Fibroblast of gingiva (primary cell): Measurements from ENCODE around the gene FKRP.
A peak's percentile ranks its signal among the peaks of the same experiment; 100 is the strongest.
"Not testable (repeated sequence)": the region's sequence is repeated elsewhere in the genome, so short reads cannot be mapped to it uniquely, and the experiment has no call there.

Experiments
- DNase-seq: peaks from one replicate; pipeline ENCODE4 v3.0.0-alpha.2; 2011; ENCODE audit warnings: low read depth

The FKRP gene, protein sequence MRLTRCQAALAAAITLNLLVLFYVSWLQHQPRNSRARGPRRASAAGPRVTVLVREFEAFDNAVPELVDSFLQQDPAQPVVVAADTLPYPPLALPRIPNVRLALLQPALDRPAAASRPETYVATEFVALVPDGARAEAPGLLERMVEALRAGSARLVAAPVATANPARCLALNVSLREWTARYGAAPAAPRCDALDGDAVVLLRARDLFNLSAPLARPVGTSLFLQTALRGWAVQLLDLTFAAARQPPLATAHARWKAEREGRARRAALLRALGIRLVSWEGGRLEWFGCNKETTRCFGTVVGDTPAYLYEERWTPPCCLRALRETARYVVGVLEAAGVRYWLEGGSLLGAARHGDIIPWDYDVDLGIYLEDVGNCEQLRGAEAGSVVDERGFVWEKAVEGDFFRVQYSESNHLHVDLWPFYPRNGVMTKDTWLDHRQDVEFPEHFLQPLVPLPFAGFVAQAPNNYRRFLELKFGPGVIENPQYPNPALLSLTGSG

DNA sequence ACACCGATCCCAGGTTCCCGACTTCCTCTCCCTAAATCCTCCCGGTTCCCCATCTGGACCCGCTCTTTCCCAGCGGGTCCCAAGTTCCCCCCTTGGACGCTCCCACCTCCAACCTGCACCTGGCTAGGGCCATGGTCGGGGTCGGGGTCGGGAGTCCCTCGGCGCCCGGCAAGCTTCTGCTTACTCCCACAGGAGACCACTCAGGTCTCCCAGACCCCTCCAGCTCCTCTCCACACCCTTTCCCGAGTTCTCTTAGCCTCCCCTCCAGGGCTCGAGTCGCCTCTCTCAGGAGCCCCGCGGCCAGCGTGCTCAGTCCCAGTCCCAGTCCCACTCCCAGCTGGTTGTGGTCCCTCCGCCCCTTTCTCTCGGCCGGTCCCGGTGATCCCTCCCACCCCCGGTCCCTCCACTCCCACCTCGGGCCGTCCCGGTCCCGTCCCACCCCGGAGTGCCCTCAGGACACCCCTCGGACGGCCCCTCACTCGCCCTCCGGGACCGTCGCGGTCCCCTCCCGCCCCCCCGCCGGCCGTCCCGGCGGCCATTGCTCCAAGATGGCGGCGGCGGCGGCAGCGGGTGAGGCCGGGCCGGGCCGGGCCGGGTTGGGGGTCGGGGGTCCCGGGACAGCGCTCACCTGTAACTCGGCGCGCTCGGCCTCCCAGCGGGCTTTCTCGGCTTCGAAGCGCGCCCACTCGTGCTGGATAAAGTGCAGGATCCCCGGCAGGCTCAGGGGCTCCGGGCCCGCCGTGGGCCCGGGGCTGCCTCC lies at the start of gene FKRP:
FKRP (plus strand) TSS at position 537 of the 760 bp plus-strand sequence. CDS start 9,394 bp downstream, outside the sequence.
- DNase-seq, result no peak

DNA sequence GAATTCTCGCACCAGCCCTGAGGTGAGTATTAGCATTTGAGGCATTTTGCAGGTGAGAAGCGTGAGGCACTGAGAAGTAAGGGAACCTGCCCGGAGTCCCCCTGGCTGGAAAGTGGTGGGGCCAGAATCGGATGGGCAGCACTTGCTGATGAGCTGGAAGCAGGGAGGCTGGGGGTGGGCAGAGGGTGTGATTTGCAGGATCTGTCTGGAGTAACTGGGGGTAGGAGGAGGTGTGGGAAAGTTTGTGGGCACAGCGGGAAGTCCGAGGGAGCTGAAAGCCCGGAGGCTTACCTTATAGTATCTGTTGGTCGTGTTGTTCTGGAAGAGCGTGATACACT lies 49.0 kb upstream of the FKRP start:
- no peak for DNase-seq

DNA sequence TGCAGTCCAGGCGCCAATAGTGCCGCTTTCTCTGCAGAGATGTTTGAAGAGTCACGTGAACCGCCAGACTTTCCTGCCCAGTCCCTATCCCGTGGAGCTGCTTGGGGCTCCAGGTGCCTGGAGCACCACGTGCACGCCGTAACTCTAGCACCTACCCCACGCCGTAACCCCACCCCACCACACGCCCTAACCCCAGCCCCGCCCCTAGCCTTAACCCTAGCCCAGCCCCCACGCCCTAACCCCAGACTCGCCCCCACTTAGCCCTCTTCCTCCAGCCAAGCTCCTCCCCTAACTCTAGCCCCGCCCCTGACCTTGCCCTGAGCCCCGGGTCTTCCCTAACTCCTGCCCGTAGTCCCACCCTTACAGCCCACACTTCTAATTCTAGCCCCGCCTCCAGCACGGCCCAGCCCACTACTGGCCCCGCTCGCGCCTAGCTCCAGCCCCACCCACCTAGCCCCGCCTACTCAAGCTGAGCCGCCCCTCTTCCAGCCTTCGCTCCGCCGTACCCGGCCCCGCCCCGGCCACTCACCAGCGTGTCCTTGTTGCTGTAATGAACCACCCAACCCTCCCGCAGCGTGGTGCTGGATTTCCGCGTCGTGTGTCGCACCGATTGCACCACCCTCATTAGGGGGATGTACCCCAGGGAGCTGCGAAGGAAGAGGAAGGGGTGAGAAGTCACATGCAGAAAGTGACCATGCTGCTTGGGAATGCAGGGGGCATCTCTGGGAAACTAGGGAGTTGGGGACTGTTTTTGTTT lies 48.5 kb upstream of the FKRP start:
- peak; percentile 82 for DNase-seq

DNA sequence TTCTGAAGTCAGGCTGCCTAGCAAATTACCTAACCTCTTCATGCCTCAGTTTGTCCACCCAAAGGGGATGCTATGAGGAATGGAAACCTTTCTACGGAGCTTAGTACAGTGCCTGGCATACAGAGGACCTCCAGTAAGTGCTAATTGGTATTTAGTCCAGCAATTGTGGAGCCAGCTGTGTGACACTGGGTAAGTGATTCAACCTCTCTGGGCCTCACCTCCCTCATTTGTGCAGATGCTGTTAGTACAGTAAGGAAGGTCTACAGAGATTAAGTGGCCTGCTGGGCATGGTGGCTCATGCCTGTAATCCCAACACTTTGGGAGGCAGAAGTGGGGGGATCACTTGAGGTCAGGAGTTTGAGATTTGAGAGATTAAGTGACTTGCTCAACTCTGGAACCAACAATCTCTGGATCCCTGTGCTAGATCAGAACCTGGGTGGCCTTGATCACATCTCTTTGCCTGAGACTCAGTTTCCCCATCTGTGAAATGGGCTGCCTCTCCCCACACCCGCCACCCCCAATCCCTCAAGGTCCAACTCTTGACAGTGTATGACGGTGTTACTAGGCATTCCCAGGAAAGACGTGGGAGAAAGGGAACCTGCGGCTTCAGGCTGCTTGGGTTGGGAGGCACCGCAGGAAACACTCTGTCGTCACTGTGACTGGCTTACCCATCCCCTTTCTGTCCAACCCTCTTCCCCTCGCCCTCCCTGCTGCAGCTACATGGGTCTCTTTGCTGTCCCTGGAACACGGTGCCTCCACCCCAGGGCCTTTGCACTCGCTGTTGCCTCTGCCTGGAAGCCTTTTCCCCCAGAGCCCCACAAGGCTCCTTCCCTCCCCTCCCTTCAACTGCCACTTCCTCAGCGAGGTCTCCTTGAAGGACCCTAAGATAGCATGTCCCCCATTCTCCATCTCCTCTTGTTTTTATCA lies 47.2 kb upstream of the FKRP start:
- no peak for DNase-seq

DNA sequence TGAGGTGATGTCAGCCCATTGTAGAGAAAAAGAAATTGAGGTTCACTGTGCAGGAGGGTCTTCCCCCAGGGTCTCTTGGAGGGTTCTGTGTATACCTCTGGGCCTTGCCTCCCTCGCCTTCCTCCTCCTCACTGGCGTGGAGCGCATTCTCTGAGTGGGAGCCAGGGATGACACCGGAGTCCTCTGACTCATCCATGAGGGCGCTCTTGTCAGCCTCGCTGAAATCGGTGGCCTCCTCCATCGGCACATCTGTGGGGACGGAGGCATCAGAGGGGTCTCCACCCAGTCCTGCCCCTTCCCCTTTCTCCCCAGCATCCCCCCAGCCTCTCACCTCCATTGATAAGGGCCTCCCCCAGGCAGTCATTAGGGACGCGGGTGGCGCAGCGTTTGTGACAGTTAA lies 45.2 kb upstream of the FKRP start:
- DNase-seq, result no peak

DNA sequence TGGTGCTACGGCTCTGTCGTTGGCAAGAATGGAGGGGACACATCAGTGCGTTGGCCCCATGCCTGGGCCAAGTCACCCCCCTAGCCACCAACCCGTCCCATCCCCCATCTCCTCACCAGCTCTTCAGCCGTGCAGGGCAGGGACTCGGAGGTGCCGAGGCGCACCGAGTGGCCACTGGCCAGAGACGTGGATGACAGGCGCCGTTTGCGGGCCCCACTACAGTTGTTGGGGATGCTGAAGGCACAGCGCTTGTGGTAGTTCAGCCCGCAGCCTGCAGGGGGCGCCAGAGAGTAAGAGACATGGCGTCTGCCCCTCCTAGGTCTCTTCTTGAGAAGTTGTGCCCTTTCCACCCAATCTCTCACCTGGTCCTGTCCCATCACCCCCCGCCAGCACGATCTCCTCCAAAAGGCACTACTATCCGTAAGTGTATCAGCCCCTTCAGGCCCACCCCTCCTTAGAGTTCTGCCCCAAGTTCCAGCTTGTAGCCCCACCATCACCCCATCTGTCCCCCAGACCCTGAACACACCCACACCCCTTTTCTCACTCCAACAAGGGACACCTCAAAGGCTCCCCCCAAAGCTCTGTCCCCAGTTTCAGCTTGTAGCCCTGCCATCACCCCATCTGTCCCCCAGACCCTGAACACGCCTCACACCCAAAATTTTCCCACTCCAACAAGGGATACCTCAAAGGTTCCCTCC lies 41.3 kb upstream of the FKRP start:
- no peak for DNase-seq

DNA sequence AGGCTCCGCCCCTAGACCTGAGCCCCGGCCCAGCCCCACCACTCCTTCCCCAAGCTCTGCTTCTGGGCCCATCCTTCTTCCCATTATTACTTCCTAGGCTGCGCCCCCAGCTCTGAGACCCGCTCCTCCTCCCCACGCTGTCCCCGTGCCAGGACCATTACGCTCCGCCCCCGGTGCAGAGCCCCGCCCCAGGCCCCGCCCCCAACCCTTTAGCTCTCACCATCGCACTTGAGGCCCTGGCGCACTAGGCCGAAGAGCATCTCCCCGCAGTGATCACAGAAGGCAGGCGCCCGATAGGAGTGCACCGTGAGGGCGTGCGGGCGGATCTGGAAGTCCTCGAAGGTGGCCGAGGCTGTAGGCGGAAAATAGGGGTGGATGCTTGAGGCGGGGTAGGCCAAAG lies 35.2 kb upstream of the FKRP start:
- no peak for DNase-seq

DNA sequence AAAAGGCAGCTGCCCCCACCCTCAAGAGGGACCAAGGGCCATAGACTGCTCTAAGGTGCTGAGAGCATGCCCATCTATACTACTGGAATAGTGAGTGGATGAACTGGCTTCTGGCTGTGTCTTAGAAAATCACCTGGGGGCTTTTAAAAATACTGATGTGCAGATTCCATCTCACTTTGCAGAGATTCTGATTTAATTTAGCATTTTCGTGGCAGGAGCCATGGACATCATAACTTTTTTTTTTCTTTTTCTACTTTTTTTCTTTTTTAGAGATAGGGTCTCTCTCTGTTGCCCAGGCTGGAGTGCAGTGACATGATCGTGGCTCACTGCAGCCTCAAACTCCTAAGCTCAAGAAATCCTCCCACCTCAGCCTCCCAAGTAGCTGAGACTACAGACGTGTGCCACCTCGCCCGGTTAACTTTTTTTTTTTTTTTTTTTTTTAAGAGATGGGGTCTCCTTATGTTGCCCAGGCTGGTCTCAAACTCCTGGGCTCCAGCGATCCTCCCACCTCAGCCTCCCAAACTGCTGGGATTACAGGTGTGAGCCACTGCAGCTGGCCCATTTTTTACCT lies 33.0 kb upstream of the FKRP start:
- not testable (repeated sequence) for DNase-seq

DNA sequence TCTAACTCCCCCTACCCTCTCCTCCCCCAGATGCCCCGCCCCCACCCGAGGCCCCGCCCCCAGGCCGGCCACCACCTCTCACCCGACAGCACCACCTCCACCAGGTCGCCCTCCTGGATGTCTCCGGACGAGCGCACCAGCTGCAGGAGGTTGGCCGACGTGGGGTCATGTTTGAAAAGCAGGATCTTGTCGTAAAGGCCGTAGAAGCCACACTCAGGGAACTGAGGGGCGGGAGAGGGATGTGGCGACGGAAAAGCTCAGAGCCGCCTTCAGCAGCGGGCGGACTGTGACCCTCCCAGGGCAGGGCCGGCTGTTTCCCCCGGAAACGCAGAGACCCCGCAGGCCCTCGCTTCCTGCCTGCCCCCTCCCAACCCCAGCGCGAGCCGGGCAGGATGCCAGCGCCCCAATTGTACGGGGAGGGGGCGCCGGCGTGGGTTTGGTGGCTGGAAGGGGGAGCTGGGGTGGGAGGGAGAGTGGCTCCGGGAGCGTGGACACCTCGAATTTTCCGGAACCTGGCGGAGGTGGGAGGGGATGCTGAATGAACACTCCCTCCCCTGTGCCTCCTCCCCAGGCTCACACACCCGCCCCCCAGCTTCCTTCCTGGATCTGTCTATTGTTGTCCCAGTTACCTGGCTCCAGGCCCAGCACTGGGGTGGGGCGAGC lies 31.9 kb upstream of the FKRP start:
- peak; percentile 79 for DNase-seq

DNA sequence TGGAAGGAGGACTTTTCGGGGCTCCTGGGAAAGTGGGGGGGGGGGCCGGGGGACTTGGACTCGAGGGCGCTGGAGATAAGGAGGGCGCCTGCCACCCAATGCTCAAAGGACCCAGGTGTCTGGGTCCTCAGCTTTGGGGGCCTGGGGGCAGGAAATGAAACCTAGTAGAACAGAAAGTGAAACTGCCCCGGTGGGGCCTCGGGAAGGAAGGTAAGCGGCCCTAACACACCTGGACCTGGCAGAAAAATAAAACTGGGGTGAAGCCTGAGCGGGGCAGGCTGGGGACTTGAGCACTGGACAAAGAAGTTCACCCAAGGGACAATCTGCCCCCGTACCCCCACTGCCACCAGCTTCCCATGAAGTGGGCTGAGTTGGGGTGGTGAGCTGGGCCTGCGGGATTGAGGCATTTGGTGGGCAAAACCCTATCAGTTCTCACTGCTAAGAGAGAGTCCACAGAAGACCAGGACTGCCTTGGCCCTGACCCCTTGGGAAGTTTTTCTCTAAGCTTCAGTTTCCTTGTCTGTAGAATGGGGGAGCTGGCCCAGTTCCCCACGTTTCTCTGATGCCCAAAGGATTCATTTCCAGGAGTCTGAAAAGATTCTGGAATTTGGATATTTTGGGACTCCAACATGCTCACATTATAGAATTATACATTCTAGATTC lies 31.3 kb upstream of the FKRP start:
- DNase-seq, result no peak

DNA sequence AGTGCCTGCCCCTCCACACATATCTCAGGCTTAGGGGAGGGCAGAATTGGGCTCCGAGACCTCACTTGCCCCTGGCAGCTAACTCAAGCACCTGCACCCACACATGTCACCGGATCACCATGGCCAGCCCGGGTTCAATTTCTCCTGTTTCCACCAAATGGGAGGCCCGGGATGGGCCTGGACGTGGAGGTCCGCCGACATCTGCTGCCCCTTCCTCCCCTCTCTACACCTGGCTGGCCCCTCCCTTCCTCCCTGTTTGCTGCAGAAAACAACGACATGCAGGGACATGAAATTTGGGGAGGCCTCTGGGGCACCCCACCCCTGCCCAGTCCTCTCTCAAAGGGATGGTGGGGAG lies 30.3 kb upstream of the FKRP start:
- no peak for DNase-seq

DNA sequence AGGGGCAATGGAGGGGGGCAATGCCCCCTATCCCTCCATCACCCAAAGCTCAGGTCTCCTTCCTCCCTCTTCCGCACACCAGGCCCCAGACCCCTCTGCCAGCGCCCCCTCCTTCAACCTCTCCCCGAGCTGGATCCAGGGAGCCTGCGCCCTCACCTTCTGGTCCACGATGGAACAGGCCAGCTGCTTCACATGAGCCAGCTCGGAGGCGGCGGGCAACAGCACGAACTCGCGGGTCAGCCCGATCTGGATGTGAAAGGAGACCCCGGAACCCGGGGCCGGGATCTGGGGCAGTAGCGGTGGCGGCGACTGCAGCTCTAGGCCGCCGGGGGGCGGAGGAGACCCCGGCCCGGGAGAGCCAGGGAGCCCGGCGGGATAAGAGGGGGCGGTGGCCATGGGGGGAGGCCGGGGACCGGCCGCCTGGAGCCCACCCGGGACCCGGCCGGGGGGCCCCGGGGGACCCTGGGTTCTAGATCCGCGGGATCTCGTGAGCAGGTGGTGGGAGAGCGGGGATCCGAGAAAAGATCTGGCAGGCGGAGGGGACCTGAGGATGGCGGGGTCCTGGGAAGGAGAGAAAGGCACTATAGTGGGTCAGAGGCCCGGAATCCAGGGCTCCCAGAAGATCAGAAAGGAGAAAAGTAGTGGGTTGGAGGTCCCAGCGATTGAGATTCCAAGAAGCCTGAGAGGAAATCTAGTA lies 29.7 kb upstream of the FKRP start:
- no peak for DNase-seq

DNA sequence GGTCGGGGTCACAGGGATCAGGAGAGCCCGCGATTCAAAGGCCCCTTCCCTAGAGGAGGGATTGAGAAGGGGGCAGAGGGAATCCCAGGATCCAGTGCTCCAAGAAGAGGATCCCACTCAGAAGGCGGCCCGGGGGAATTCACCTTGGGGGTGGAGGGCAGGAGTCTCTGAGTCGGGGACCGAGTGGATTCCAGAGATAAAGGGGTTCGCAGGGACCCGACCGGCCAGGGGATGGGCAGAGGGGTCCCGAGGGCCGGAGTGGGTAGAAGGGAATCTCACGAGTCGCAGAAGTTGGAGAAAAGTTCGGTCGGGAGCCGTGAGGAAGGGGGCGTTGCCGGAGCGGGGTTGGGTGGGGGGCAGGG lies 29.2 kb upstream of the FKRP start:
- DNase-seq, result no peak

DNA sequence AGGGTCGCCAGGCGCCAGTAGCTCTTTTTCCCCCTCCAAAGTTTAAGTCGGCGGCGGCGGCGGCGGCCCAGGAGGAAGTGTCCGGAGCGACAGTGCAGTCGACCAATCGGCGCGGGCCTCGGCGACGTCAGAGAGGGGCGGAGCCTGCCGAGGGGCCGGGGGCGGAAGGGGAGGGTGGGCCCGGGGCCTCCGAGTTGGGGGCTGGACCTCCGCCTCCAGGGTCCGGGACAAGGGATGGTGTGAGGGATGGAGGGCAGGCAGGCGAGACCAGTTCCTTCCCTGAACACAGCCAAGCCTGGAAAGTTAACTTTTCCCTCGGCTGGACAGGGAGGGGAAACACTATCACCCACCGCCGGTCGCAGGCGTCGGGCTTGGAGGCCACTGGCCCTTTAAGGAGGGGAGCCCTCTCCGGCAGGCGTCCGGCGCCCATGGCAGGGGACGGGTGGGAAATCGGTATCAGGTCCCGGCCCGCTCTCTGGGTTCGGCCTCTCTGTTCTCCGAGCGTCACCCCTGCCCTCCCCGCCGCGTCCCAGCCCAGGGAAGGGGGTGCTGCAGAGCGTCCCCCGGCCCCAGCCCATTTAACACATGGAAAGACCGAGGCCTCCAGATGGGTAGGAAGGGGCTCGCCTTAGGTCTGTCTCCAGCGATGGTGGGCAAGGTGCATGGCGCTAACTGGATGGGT lies 28.7 kb upstream of the FKRP start, which contains the start of gene PRKD2:
PRKD2 (minus strand) TSS at position 81 of the 682 bp plus-strand sequence. CDS start 744 bp downstream, outside the sequence.
- peak; percentile 83 for DNase-seq

DNA sequence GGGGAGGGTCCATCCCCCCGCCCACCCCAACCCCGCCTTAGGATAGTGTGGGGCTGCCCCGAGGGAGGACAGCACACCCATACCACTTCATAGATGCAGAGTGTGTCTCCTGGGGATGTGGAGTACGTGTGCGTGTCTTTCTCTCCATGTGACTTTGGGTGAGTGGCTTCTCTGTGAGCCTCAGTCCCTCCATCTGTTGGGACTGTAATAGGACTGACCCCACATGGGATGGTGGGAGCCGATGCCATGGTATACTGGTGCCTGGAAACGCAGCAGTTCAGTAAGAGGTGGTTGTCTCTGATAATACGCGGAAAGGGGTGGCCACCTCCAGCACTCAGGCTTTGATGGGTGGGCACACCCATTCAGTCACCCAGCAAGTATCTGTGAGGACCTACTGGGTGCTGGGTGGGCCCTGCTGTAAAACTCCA lies 28.1 kb upstream of the FKRP start:
- no peak for DNase-seq

DNA sequence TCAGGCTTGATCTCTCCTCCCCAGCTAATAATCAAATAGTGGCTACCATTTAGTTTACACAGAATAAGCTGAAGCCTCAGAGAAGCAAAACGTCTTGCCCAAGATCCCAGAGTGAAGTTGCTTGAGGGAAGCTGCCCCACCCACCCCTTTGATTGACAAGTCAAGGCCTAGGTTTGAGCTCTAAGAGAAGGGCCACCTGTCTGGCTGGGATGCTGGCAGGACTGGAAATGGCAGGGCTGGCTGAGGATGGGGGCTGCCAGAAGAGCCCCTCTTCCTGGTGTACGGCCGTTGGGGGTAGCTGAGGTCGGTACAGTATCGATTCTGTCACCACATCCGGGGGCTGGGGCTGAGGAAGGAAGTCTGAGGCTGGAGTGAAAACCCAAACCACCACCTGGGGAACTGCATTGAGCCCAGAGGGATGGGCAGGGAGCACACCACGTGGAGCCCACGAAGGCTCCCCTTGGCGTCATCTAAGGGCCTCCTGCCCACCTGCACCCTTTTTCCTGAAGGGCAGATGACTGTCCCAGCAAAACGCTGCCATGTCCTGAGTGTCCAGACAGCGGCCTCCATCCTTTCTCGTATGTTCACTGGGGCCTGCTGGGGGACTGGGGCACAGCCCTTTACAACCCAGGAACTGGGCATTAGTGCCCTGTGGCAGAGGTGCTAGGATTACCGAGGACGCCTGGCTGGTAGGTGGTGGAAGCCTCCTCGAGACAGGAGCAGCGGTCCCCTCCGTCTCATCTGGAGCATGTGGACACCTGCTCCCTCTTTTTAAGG lies 27.5 kb upstream of the FKRP start:
- no peak for DNase-seq

DNA sequence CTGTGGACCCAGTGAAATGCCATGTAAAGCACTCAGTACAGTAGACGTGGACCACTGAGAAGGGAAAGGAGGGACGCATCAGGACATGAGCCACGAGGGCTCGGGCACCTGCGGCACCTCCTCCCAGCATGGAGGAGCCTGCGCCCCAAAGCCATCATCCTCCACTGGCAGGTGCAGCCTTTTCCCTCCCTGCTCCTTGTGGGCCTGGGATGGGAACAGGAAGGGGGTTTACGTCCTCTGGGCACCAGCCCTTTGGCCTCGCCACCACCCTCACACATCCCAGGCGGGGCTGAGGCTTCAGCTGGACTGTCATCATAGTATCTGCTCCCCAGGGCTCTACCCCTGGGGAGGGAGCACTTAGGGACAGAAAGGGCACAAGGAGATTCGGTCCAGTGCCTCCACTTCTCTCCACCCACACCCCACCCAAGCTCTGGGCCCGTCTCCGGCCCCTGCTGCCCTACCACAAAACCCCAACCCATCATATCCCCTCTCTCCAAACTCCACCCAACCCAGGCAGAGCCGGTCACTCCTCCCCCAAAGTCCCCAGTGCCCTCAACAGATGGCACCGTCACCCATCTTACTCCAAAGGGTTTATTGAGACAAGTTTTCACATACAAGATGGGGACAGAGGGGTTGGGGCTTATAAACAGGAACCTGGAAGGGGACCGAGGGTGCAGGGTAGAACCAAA lies 26.8 kb upstream of the FKRP start:
- DNase-seq, result no peak
